ENCODE results near the gene JAKMIP2. TPM values are rescaled to one million over a fixed set of nuclear protein-coding genes. Genes with fewer than 3 reads are reported as not detected.

Gene JAKMIP2
- total and polyA plus RNA-seq, 8 donors, result 0.73 to 11.7 (median 8.1) TPM

- intact Hi-C loops (cut with DNase I), result no loop called here
- TF ChIP-seq CTCF (IDR thresholded peaks at IDR 0.05), result no peak
- DNase-seq (no peak), ATAC-seq (no peak)
- Histone ChIP-seq H3K4me3 (no peak overlapping the region), H3K36me3 (no peaks in the 10 kb centered on the region), H3K4me1 (no peaks in the 10 kb centered on the region), H3K9me3 (no peaks in the 10 kb centered on the region), H3K27me3 (no peaks in the 10 kb centered on the region), H3K27ac (no peak overlapping the region)
These were observed 244.3 kb downstream of the JAKMIP2 start for GRCh38 chr5:147538236-147538635.

Other genes starting within 250 kb of the JAKMIP2 start
- 10 to 100 TPM; 12.7 to 74.5 TPM for gene SPINK1, start 48.9 kb upstream of the JAKMIP2 start, total RNA-seq
- 1 to 10 TPM in 4 of 6 donors, under 1 TPM in 2; 0.61 to 3.3 (median 1.3) TPM for gene SPINK1, start 48.9 kb upstream of the JAKMIP2 start, polyA plus RNA-seq (ENCODE audit: insufficient read length in 6 of 6)
- gene SCGB3A2, start 96.0 kb upstream of the JAKMIP2 start, total RNA-seq, result 100 to 1,000 TPM in 1 of 2 donors, 10 to 100 TPM in 1; 76.6 to 108 TPM
- 1,000 to 10,000 TPM; 1,496 to 2,625 (median 1,657) TPM for gene SCGB3A2, start 96.0 kb upstream of the JAKMIP2 start, polyA plus RNA-seq (ENCODE audit: insufficient read length in 6 of 6)
- not detected for gene C5orf46, start 123.8 kb upstream of the JAKMIP2 start, total RNA-seq
- gene C5orf46, start 123.8 kb upstream of the JAKMIP2 start, polyA plus RNA-seq (ENCODE audit: insufficient read length in 6 of 6), result 1 to 10 TPM in 3 of 6 donors, under 1 TPM in 3; 0.50 to 3.0 (median 1.3) TPM

Measured in left lung (tissue), 10 donors.